Mesendoderm (in vitro differentiated cells): ENCODE data around the gene SGMS1.

ENCODE experiments used
- DNase-seq: peaks from one replicate; pipeline ENCODE4 v3.0.0; 2013
- H2AK5ac ChIP-seq: 2 replicates; pipeline ENCODE4 v1.6.1; 2013; ENCODE audit warnings: low read length, inconsistent platforms
- H2BK120ac ChIP-seq: 2 replicates; pipeline ENCODE4 v1.6.1; 2013; ENCODE audit warnings: low read depth, mild to moderate bottlenecking, low read length, moderate library complexity, mixed read lengths
- H2BK15ac ChIP-seq: replicated peaks from 2 replicates; pipeline ENCODE4 v1.6.1; 2013; ENCODE audit warnings: low read depth, mild to moderate bottlenecking, moderate library complexity
- H2BK5ac ChIP-seq: 2 replicates; pipeline ENCODE4 v1.6.1; 2013; ENCODE audit warnings: low read length, inconsistent platforms
- H3K18ac ChIP-seq: 2 replicates; pipeline ENCODE4 v1.6.1; 2013; ENCODE audit warnings: mild to moderate bottlenecking, low read length, mixed read lengths
- H3K23ac ChIP-seq: one replicate; pipeline ENCODE4 v1.6.1; 2013; ENCODE audit warnings: low read length
- H3K27ac ChIP-seq: 2 replicates; pipeline ENCODE4 v1.5.1; 2013; ENCODE audit warnings: low read depth, mild to moderate bottlenecking, inconsistent platforms, low read length, moderate library complexity
- H3K27me3 ChIP-seq: 2 replicates; pipeline ENCODE4 v1.6.1; 2013; ENCODE audit warnings: low read length, control low read depth, mild to moderate bottlenecking, inconsistent platforms; ENCODE audit not compliant: insufficient read depth, poor library complexity
- H3K36me3 ChIP-seq: 2 replicates; pipeline ENCODE4 v1.6.1; 2013; ENCODE audit warnings: low read length, inconsistent platforms; ENCODE audit not compliant: control insufficient read depth, insufficient read depth
- H3K4ac ChIP-seq: one replicate; pipeline ENCODE4 v1.6.1; 2013; ENCODE audit warnings: low read depth, mild to moderate bottlenecking, low read length, moderate library complexity
- H3K4me1 ChIP-seq: 2 replicates; pipeline ENCODE4 v1.6.1; 2013; ENCODE audit warnings: low read depth, low read length, inconsistent platforms; ENCODE audit not compliant: control insufficient read depth
- H3K4me2 ChIP-seq: 2 replicates; pipeline ENCODE4 v1.6.1; 2013; ENCODE audit warnings: low read length
- H3K4me3 ChIP-seq: 2 replicates; pipeline ENCODE4 v1.5.1; 2013; ENCODE audit warnings: mild to moderate bottlenecking, low read length
- H3K56ac ChIP-seq: one replicate; pipeline ENCODE4 v1.6.1; 2013; ENCODE audit warnings: low read length
- H3K79me1 ChIP-seq: 2 replicates; pipeline ENCODE4 v1.6.1; 2013; ENCODE audit warnings: low read length, inconsistent platforms
- H3K79me2 ChIP-seq: 2 replicates; pipeline ENCODE4 v1.6.1; 2013; ENCODE audit warnings: mild to moderate bottlenecking, low read length; ENCODE audit not compliant: control insufficient read depth, insufficient read depth
- H3K9ac ChIP-seq: 2 replicates; pipeline ENCODE4 v1.6.1; 2013; ENCODE audit warnings: low read length, inconsistent platforms
- H4K5ac ChIP-seq: one replicate; pipeline ENCODE4 v1.6.1; 2013; ENCODE audit warnings: low read length
- H4K8ac ChIP-seq: one replicate; pipeline ENCODE4 v1.6.1; 2013; ENCODE audit warnings: low read depth, mild to moderate bottlenecking, control low read depth, low read length, moderate library complexity
- WGBS: extraction: QIAGEN DNeasy Blood & Tissue Kit; methylation state at CpG from one replicate; pipeline ENCODE4 v1.1.7; 2013; ENCODE audit warnings: low lambda C conversion rate, missing lambda C conversion rate; ENCODE audit not compliant: insufficient coverage; ENCODE audit errors: extremely low coverage; 5-methylcytosine and 5-hydroxymethylcytosine counted together

Gene SGMS1

DNA sequence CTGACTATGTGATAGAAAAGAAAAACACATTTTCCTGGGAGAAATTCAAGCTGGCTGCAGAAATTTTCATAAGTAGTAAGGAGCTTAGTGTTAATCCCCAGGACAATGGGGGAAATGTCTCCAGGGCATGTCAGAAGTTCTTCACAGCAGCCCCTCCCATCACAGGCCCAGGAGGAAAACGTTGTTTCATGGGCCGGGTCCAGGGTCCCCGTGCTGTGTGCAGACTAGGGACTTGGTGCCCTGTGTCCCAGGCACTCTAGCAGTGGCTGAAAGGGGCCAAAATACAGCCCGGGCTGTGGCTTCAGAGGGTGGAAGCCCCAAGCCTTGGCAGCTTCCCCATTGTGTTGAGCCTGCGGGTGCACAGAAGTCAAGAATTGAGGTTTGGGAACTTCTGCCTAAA lies 273.4 kb downstream of the SGMS1 start:
- no peak overlapping the region for H3K27ac ChIP-seq
- no peak overlapping the region for H2BK5ac ChIP-seq
- DNase-seq: no peak
- no peaks in the 10 kb centered on the region for H3K27me3 ChIP-seq
- no peak overlapping the region for H2AK5ac ChIP-seq
- H3K9ac ChIP-seq: no peak overlapping the region
- no peak overlapping the region for H2BK15ac ChIP-seq
- no CpG with 5 or more reads among the region's 5 CpGs for WGBS
- H3K79me2 ChIP-seq: no peaks in the 10 kb centered on the region
- no peak overlapping the region for H3K23ac ChIP-seq
- H2BK120ac ChIP-seq: no peak overlapping the region
- H3K4me3 ChIP-seq: no peak overlapping the region
- H3K4ac ChIP-seq: no peak overlapping the region
- H3K36me3 ChIP-seq: no peaks in the 10 kb centered on the region
- H4K8ac ChIP-seq: no peak overlapping the region
- no peak overlapping the region for H4K5ac ChIP-seq
- no peak overlapping the region for H3K18ac ChIP-seq
- no peak overlapping the region for H3K4me2 ChIP-seq
- H3K79me1 ChIP-seq: no peaks in the 10 kb centered on the region
- no peak overlapping the region for H3K56ac ChIP-seq
- H3K4me1 ChIP-seq: no peaks in the 10 kb centered on the region

DNA sequence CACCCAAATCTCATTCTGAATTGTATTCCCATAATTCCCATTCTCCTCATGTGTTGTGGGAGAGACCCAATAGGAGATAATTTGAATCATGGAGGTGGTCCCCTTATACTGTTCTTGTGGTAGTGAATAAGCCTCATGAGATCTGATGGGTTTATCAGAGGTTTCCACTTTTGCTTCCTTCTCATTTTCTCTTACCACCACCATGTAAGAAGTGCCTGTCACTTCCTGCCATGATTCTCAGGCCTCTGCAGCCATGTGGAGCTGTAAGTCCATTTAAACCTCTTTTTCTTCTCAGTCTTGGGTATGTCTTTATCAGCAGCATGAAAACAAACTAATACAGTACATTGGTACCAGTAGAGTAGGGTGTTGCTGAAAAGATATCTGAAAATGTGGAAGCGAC lies 274.2 kb downstream of the SGMS1 start:
- Histone ChIP-seq H2BK15ac (no peak overlapping the region), H3K27me3 (no peaks in the 10 kb centered on the region), H3K79me2 (no peaks in the 10 kb centered on the region), H2BK120ac (no peak overlapping the region), H3K4me3 (no peak overlapping the region), H3K4ac (no peak overlapping the region), H3K4me2 (no peak overlapping the region), H3K56ac (no peak overlapping the region), H3K4me1 (no peaks in the 10 kb centered on the region), H3K23ac (no peak overlapping the region), H3K36me3 (no peaks in the 10 kb centered on the region), H3K79me1 (no peaks in the 10 kb centered on the region), H4K5ac (no peak overlapping the region), H3K27ac (no peak overlapping the region), H2AK5ac (no peak overlapping the region), H3K9ac (no peak overlapping the region), H3K18ac (no peak overlapping the region), H2BK5ac (no peak overlapping the region), H4K8ac (no peak overlapping the region)
- no CpG with 5 or more reads among the region's 1 CpG for whole genome bisulfite sequencing
- no peak for DNase-seq

DNA sequence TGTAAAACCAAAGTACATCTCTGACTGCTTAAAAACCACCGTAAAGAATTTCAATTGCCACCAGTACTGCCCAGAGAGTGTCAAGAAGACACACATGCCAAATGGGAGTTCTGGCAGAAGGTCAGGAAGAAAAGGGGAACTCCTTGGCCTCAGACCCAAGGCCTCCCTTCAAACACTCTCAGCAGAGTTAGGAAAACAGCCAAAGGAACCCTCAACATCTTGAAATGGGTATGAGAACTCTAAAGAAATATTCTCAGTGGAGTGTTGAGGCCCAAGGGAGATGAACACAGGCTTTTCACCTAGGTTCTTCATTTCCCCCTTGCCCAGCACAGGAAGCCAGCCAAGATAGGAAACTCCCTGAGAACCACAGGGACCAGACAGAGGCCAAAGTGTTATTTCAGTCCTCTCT lies 276.4 kb downstream of the SGMS1 start:
- Histone ChIP-seq H2BK5ac (no peak overlapping the region), H3K27me3 (no peaks in the 10 kb centered on the region), H3K56ac (no peak overlapping the region), H4K8ac (no peak overlapping the region), H3K23ac (no peak overlapping the region), H3K4ac (no peak overlapping the region), H3K9ac (no peak overlapping the region), H3K4me1 (no peaks in the 10 kb centered on the region), H2BK15ac (no peak overlapping the region), H3K27ac (no peak overlapping the region), H3K79me2 (no peaks in the 10 kb centered on the region), H3K4me2 (no peak overlapping the region), H4K5ac (no peak overlapping the region), H2AK5ac (no peak overlapping the region), H3K79me1 (no peaks in the 10 kb centered on the region), H3K4me3 (no peak overlapping the region), H2BK120ac (no peak overlapping the region), H3K18ac (no peak overlapping the region), H3K36me3 (no peaks in the 10 kb centered on the region)
- WGBS: no CpG with 5 or more reads among the region's 1 CpG
- DNase-seq: no peak

DNA sequence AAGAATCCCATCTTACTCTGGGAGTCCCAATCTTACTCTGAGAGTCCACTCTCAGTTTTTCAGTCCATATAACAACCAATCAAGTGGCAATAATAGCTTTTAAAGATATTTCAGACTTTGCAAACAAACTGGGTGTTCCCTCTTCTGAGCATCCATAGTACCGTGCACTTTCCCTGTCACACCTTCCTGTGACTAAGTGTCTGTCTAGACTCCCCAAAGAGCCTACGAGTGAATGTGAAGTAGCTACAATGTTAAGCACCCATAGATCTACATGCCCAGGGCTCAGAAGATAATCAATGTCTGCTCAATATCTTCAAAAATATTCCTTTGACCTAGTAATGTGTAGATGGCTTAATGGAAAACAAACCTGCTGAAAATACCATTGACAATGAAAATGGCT lies 276.8 kb downstream of the SGMS1 start:
- no CpG with 5 or more reads among the region's 2 CpGs for WGBS
- Histone ChIP-seq H3K36me3 (no peaks in the 10 kb centered on the region), H3K79me2 (no peaks in the 10 kb centered on the region), H3K4ac (no peak overlapping the region), H4K5ac (no peak overlapping the region), H2BK5ac (no peak overlapping the region), H3K56ac (no peak overlapping the region), H3K18ac (no peak overlapping the region), H3K23ac (no peak overlapping the region), H3K27me3 (no peaks in the 10 kb centered on the region), H3K4me1 (no peaks in the 10 kb centered on the region), H2BK120ac (no peak overlapping the region), H2BK15ac (no peak overlapping the region), H4K8ac (no peak overlapping the region), H2AK5ac (no peak overlapping the region), H3K9ac (no peak overlapping the region), H3K27ac (no peak overlapping the region), H3K4me2 (no peak overlapping the region), H3K79me1 (no peaks in the 10 kb centered on the region), H3K4me3 (no peak overlapping the region)
- no peak for DNase-seq

DNA sequence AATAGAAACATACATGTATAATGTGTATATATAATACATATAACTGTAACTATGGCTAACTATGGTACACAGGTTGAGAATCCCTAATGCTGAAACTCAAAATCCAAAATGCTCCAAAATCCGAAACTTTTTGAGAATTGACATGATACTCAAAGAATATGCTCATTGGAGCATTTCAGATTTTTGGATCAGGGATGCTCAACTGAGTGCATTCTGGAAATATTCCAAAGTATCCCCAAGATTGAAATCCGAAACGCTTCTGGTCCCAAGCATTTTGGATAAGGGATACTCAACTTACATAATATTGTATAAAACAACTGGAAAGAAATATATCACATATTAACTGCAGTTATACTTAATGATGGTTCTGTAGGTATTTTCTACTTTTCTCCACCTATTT lies 278.2 kb downstream of the SGMS1 start:
- no peak overlapping the region for H4K5ac ChIP-seq
- no peak overlapping the region for H2AK5ac ChIP-seq
- H3K56ac ChIP-seq: no peak overlapping the region
- no peak overlapping the region for H2BK120ac ChIP-seq
- no peak for DNase-seq
- no peaks in the 10 kb centered on the region for H3K79me1 ChIP-seq
- H3K27ac ChIP-seq: no peak overlapping the region
- H3K4me2 ChIP-seq: no peak overlapping the region
- H3K9ac ChIP-seq: no peak overlapping the region
- H3K36me3 ChIP-seq: no peaks in the 10 kb centered on the region
- no CpG with 5 or more reads among the region's 3 CpGs for WGBS
- H3K18ac ChIP-seq: no peak overlapping the region
- no peaks in the 10 kb centered on the region for H3K4me1 ChIP-seq
- no peaks in the 10 kb centered on the region for H3K27me3 ChIP-seq
- no peak overlapping the region for H3K4me3 ChIP-seq
- H3K4ac ChIP-seq: no peak overlapping the region
- no peaks in the 10 kb centered on the region for H3K79me2 ChIP-seq
- H2BK5ac ChIP-seq: no peak overlapping the region
- no peak overlapping the region for H4K8ac ChIP-seq
- no peak overlapping the region for H3K23ac ChIP-seq
- H2BK15ac ChIP-seq: no peak overlapping the region

DNA sequence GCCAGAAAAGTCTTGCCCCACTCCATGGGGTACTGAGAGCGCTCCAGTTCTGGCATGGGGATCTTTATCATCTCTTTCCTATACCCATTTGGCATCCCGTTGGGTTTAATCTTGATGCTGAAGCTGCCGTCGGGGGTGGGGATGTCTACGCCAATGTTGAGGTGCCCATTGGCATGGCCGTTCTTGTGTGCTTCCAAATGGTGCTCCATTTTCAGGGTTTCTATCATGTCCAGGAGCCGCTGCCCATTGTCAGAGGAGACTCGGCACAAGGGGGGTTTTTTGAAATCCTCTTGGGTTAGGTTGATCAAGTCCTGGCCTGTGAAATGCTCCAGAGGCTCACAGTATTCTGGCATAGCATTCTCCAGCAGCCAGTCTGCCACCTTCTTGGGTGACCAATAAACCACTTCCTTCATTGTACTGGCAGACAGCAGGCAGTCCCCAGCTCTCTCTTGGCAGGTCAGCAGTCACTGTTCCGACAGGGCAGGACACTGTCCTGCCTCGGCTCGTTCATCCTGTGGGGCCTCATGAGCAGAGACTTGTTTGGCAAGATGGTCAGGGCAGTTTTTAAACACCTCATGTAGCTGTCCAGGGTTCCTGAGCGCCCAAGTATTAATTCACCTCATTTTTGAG lies 279.9 kb downstream of the SGMS1 start:
- Histone ChIP-seq H2AK5ac (no peak overlapping the region), H3K23ac (no peak overlapping the region), H2BK15ac (no peak overlapping the region), H3K9ac (no peak overlapping the region), H3K27me3 (no peaks in the 10 kb centered on the region), H3K79me2 (no peaks in the 10 kb centered on the region), H4K5ac (no peak overlapping the region), H3K4me1 (no peaks in the 10 kb centered on the region), H2BK5ac (no peak overlapping the region), H3K56ac (no peak overlapping the region), H3K18ac (no peak overlapping the region), H3K79me1 (no peaks in the 10 kb centered on the region), H3K27ac (no peak overlapping the region), H3K4ac (no peak overlapping the region), H3K36me3 (no peaks in the 10 kb centered on the region), H3K4me3 (no peak overlapping the region), H4K8ac (no peak overlapping the region), H2BK120ac (no peak overlapping the region), H3K4me2 (no peak overlapping the region)
- WGBS: no CpG with 5 or more reads among the region's 12 CpGs
- no peak for DNase-seq
